B cell (primary cell): Measurements from ENCODE around the gene FMN2. TPM values are rescaled to one million over a fixed set of nuclear protein-coding genes. Genes with fewer than 3 reads are reported as not detected.

Experiments
- ATAC-seq: fragments of 200-7000 bp; cut with Tn5 transposase; one replicate; pipeline ENCODE4 v1.10.0; 2021; ENCODE audit warnings: low read depth, mild to moderate bottlenecking, moderate number of reproducible peaks, moderate library complexity
- CTCF ChIA-PET: fragments of 350-600 bp; sonication (Branson Sonifier 250); formaldehyde crosslinking; loops from one replicate; lab custom pipeline; 2021; ENCODE audit warnings: antibody characterized with exemption, inconsistent platforms; lab: Charles Lee
- POLR2A ChIA-PET: fragments of 350-600 bp; sonication (Branson Sonifier 250); formaldehyde crosslinking; loops from one replicate; lab custom pipeline; 2021; ENCODE audit warnings: antibody characterized with exemption; lab: Charles Lee
- DNase-seq: peaks from one replicate; pipeline ENCODE4 v3.0.0; 2013
- H2AFZ ChIP-seq: 2 replicates; pipeline ENCODE4 v1.6.1; 2012; ENCODE audit warnings: mild to moderate bottlenecking, low read depth, low read length; ENCODE audit not compliant: insufficient read depth, poor library complexity, severe bottlenecking
- H3K27ac ChIP-seq, 2 donors: 1 replicate in 1 of 2; 2 replicates in 1 of 2; pipeline ENCODE4 v1.5.1; 2012 to 2013; ENCODE audit warnings: low read length in 2 of 2, mild to moderate bottlenecking in 2 of 2, moderate library complexity in 1 of 2
- H3K27me3 ChIP-seq, 4 experiments: fragments of 200-600 bp in 1 of 4; sonication (generic) in 1 of 4; replicated peaks in 1 of 4; 1 replicate in 2 of 4; 2 replicates in 2 of 4; pipeline versions ENCODE4 v1.6.1 to v1.7.0; 2013 to 2016; ENCODE audit warnings: low read length in 3 of 4, mild to moderate bottlenecking in 2 of 4, mixed read lengths in 1 of 4, moderate library complexity in 1 of 4; ENCODE audit not compliant: insufficient read depth in 4 of 4, control insufficient read depth in 3 of 4; ENCODE audit errors: control extremely low read depth in 1 of 4
- H3K36me3 ChIP-seq, 2 experiments: replicated peaks in 1 of 2; 1 replicate in 1 of 2; 2 replicates in 1 of 2; pipeline versions ENCODE4 v1.6.1 to v1.7.1; 2013; ENCODE audit warnings: low read length in 1 of 2; ENCODE audit not compliant: insufficient read depth in 2 of 2, control insufficient read depth in 1 of 2; ENCODE audit errors: control extremely low read depth in 1 of 2, extremely low read depth in 1 of 2
- H3K4me1 ChIP-seq, 2 donors: fragments of 200-600 bp in 1 of 2; sonication (generic) in 1 of 2; 1 replicate in 1 of 2; 2 replicates in 1 of 2; pipeline versions ENCODE4 v1.5.1 to v1.6.1; 2013 to 2017; ENCODE audit warnings: low read length in 2 of 2; ENCODE audit not compliant: control insufficient read depth in 2 of 2, insufficient read depth in 2 of 2
- H3K4me2 ChIP-seq: replicated peaks from 2 replicates; pipeline ENCODE3; 2012; ENCODE audit warnings: mild to moderate bottlenecking, low read depth, low read length; ENCODE audit not compliant: poor library complexity, severe bottlenecking
- H3K4me3 ChIP-seq, 5 experiments: fragments of 200-600 bp in 1 of 5; sonication (generic) in 1 of 5; 1 replicate in 3 of 5; 2 replicates in 2 of 5; pipeline versions ENCODE4 v1.5.1 to v1.7.0; 2011 to 2016; ENCODE audit warnings: low read length in 4 of 5, mild to moderate bottlenecking in 4 of 5, low read depth in 2 of 5, control low read depth in 1 of 5, moderate library complexity in 1 of 5; ENCODE audit not compliant: insufficient read depth in 1 of 5; ENCODE audit errors: control extremely low read depth in 1 of 5, extremely low read depth in 1 of 5
- H3K79me2 ChIP-seq: fragments of 200-600 bp; sonication (generic); one replicate; pipeline ENCODE4 v1.6.0; 2016; ENCODE audit warnings: low read length; ENCODE audit not compliant: control insufficient read depth, insufficient read depth
- H3K9ac ChIP-seq: fragments of 200-600 bp; sonication (generic); 2 replicates; pipeline ENCODE4 v1.6.1; 2017; ENCODE audit warnings: mild to moderate bottlenecking, low read length, moderate library complexity
- H3K9me3 ChIP-seq, 3 donors: one replicate each; pipeline versions ENCODE4 v1.6.1 to v1.7.1; 2013; ENCODE audit warnings: low read length in 2 of 3; ENCODE audit not compliant: control insufficient read depth in 2 of 3, insufficient read depth in 1 of 3; ENCODE audit errors: control extremely low read depth in 1 of 3
- H4K20me1 ChIP-seq: 2 replicates; pipeline ENCODE4 v1.6.0; 2012; ENCODE audit warnings: mild to moderate bottlenecking, low read length; ENCODE audit not compliant: insufficient read depth, control insufficient read depth, poor library complexity, severe bottlenecking
- H3K27ac Mint-ChIP-seq: one replicate; pipeline ENCODE4 v1.8.0; 2021; ENCODE audit warnings: mixed read lengths
- H3K27me3 Mint-ChIP-seq: one replicate; pipeline ENCODE4 v1.8.0; 2021; ENCODE audit warnings: mixed read lengths
- H3K4me1 Mint-ChIP-seq: one replicate; pipeline ENCODE4 v1.8.0; 2021; ENCODE audit warnings: mixed read lengths
- H3K4me3 Mint-ChIP-seq: one replicate; pipeline ENCODE4 v1.8.0; 2021; ENCODE audit warnings: mixed read lengths
- H3K9me3 Mint-ChIP-seq: one replicate; pipeline ENCODE4 v1.8.0; 2022; ENCODE audit warnings: mixed read lengths; ENCODE audit not compliant: insufficient read depth
- EZH2 ChIP-seq: IDR thresholded peaks from 2 replicates; pipeline ENCODE4 v1.6.1; 2012; ENCODE audit warnings: borderline replicate concordance, low read depth, mild to moderate bottlenecking, moderate library complexity, low read length; ENCODE audit not compliant: insufficient read depth, poor library complexity, severe bottlenecking
- WGBS: methylation state at CpG from one replicate; pipeline ENCODE4 v1.1.5; 2013; ENCODE audit warnings: missing lambda C conversion rate; ENCODE audit not compliant: insufficient coverage; 5-methylcytosine and 5-hydroxymethylcytosine counted together
- intact Hi-C: fragments of 100-400 bp; cut with micrococcal nuclease; formaldehyde crosslinking; loops from one replicate; pipeline ENCODE4 v1.10.0; 2022
- polyA plus RNA-seq: library from polyadenylated mRNA; depleted of rRNA; stranded (reverse); fragments of >200 nt; gene quantifications from 2 replicates; pipeline ENCODE4 v1.2.3, GENCODE V29; 2012
- total RNA-seq, 2 donors: library from RNA; stranded (reverse); fragments of 120-200 nt in 1 of 2; gene quantifications; 1 replicate in 1 of 2; 2 replicates in 1 of 2; pipeline versions ENCODE4 v1.2.3 to v1.2.4, GENCODE V29; 2013 to 2022
- TF ChIP-seq, protein P1 (sequence below): fragments of 200-600 bp; IDR thresholded peaks from one replicate; pipeline ENCODE4 v1.8.0; 2022; ENCODE audit warnings: antibody characterized with exemption, mild to moderate bottlenecking

Gene FMN2
- total and polyA plus RNA-seq, 2 donors (not counting 1 experiment from before 2014, with no cell fraction given) = not detected

DNA sequence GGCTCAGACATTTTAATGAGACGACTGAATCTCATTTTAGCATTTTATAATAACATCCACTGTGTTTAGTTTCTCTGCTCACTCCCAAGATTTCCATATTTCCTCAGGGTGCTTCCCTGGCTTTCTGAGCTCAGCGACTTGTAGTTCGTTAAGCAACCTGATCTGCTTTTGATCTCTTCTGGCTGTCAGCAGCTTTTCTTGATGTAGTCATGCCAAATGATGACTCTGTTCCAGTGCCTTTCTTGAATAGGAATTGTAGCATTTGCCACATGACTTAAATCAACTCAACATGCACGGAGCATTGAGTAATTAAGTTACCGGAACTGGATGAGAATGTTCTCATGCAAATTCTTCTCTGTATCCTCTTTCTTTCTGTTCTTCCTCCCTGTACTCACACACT is 246.1 kb downstream of the FMN2 start:
- intact Hi-C loops = no loop called here
- H4K20me1 ChIP-seq = no peaks in the 10 kb centered on the region
- ATAC-seq = no peak
- DNase-seq = no peak
- no peak overlapping the region for H3K9ac ChIP-seq
- no peak overlapping the region for H3K4me3 ChIP-seq
- Mint-ChIP-seq H3K27me3 (no peaks in the 10 kb centered on the region), H3K9me3 (no peaks in the 10 kb centered on the region), H3K27ac (no peak overlapping the region), H3K4me1 (no peaks in the 10 kb centered on the region), H3K4me3 (no peak overlapping the region)
- H3K27ac ChIP-seq = no peak overlapping the region
- no peaks in the 10 kb centered on the region for H3K4me1 ChIP-seq
- no peak overlapping the region for H3K4me2 ChIP-seq
- no peaks in the 10 kb centered on the region for H3K36me3 ChIP-seq
- H3K79me2 ChIP-seq = no peaks in the 10 kb centered on the region
- WGBS = 82% methylated on average over 4 of the region's 5 CpGs
- ChIA-PET CTCF (no interaction called here), POLR2A (no interaction called here)
- no peak for TF ChIP-seq EZH2
- TF ChIP-seq, protein P1, sequence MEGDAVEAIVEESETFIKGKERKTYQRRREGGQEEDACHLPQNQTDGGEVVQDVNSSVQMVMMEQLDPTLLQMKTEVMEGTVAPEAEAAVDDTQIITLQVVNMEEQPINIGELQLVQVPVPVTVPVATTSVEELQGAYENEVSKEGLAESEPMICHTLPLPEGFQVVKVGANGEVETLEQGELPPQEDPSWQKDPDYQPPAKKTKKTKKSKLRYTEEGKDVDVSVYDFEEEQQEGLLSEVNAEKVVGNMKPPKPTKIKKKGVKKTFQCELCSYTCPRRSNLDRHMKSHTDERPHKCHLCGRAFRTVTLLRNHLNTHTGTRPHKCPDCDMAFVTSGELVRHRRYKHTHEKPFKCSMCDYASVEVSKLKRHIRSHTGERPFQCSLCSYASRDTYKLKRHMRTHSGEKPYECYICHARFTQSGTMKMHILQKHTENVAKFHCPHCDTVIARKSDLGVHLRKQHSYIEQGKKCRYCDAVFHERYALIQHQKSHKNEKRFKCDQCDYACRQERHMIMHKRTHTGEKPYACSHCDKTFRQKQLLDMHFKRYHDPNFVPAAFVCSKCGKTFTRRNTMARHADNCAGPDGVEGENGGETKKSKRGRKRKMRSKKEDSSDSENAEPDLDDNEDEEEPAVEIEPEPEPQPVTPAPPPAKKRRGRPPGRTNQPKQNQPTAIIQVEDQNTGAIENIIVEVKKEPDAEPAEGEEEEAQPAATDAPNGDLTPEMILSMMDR = no peak
- no peaks in the 10 kb centered on the region for H3K27me3 ChIP-seq
- H3K9me3 ChIP-seq = peaks cover 0 to 3% (median 0%) of the 10 kb centered on the region in 3 donors
- H2AFZ ChIP-seq = no peak overlapping the region

DNA sequence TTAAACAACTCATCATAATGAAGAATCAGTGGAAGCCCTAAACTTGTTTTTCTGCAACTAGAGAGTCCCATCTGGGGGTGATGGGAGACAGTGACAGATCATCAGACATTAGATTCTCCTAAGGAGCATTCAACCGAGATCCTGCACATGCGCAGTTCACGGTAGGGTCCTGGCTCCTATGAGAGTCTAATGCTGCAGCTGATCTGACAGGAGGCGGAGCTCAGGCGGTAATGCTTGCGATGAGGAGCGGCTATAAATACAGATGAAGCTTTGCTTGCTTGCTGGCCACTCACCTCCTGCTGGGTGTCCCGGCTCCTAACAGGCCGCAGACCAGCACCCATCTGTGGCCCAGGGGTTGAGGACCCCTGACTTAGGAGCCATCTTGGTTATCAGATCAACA is 247.2 kb downstream of the FMN2 start:
- no peaks in the 10 kb centered on the region for H3K79me2 ChIP-seq
- Mint-ChIP-seq H3K4me3 (no peak overlapping the region), H3K27me3 (no peaks in the 10 kb centered on the region), H3K9me3 (no peaks in the 10 kb centered on the region), H3K4me1 (no peaks in the 10 kb centered on the region), H3K27ac (no peak overlapping the region)
- no peak overlapping the region for H3K27ac ChIP-seq
- CTCF ChIA-PET = no interaction called here
- no peaks in the 10 kb centered on the region for H3K4me1 ChIP-seq
- POLR2A ChIA-PET = no interaction called here
- H3K36me3 ChIP-seq = no peaks in the 10 kb centered on the region
- H3K4me2 ChIP-seq = no peak overlapping the region
- H3K9me3 ChIP-seq = peaks cover 0 to 3% (median 0%) of the 10 kb centered on the region in 3 donors
- H4K20me1 ChIP-seq = no peaks in the 10 kb centered on the region
- no peak for ATAC-seq
- no peak overlapping the region for H3K4me3 ChIP-seq
- TF ChIP-seq EZH2 = no peak
- intact Hi-C loops = no loop called here
- 98% methylated on average over 7 of the region's 9 CpGs for WGBS
- DNase-seq = no peak
- H3K27me3 ChIP-seq = no peaks in the 10 kb centered on the region
- no peak overlapping the region for H3K9ac ChIP-seq
- no peak overlapping the region for H2AFZ ChIP-seq
